GM11168 (cell line): Measurements from ENCODE around the gene UQCR10.

Source experiments
- in situ Hi-C: fragments of 300-500 bp; cut with MboI; formaldehyde crosslinking; loops from one replicate; pipeline ENCODE4 v1.12.0; 2022; ENCODE audit warnings: low sequenced_read_pairs; ENCODE audit not compliant: unreplicated experiment

The UQCR10 gene

GRCh38 chr22:29758068-29758622, 9.0 kb upstream of the UQCR10 start:
- in situ Hi-C loops = no loop called here

- in situ Hi-C loops = no loop called here
Measured at GRCh38 chr22:29758959-29759358, 8.2 kb upstream of the UQCR10 start.

- in situ Hi-C loops = no loop called here
Measured at GRCh38 chr22:29762263-29762662, 4.9 kb upstream of the UQCR10 start.

- in situ Hi-C loops = no loop called here
Measured at GRCh38 chr22:29765905-29766631, 1.1 kb upstream of the UQCR10 start.

GRCh38 chr22:29766632-29767170, 468 bp upstream of the UQCR10 start, which contains the start of gene ZMAT5:
TSS of gene ZMAT5 (minus strand) at chr22:29767007. CDS start at chr22:29748544, 18,463 bp downstream.
- in situ Hi-C loops = no loop called here

GRCh38 chr22:29768052-29768693, 1.0 kb downstream of the UQCR10 start:
- in situ Hi-C loops = no loop called here

- in situ Hi-C loops = no loop called here
Measured at GRCh38 chr22:29769723-29770321, 2.7 kb downstream of the UQCR10 start.

GRCh38 chr22:29772170-29772641, 5.0 kb downstream of the UQCR10 start:
- in situ Hi-C loops = no loop called here

- in situ Hi-C loops = no loop called here
Measured at GRCh38 chr22:29773233-29773632, 6.1 kb downstream of the UQCR10 start.

GRCh38 chr22:29780220-29780619, 13.1 kb downstream of the UQCR10 start:
- in situ Hi-C loops = no loop called here

GRCh38 chr22:29780748-29781676, 13.8 kb downstream of the UQCR10 start:
- in situ Hi-C loops = no loop called here

- in situ Hi-C loops = no loop called here
Measured at GRCh38 chr22:29782061-29782845, 15.1 kb downstream of the UQCR10 start.

GRCh38 chr22:29784451-29785361, 17.5 kb downstream of the UQCR10 start:
- in situ Hi-C loops = no loop called here

GRCh38 chr22:29786031-29786430, 18.9 kb downstream of the UQCR10 start:
- in situ Hi-C loops = no loop called here

- in situ Hi-C loops = no loop called here
Measured at GRCh38 chr22:29787371-29787980, 20.3 kb downstream of the UQCR10 start.

- in situ Hi-C loops = no loop called here
Measured at GRCh38 chr22:29788339-29789279, 21.4 kb downstream of the UQCR10 start.
